Activated CD8-positive, alpha-beta memory T cell treated with anti-CD3 and anti-CD28 coated beads for 4 hours (primary cell): Measurements from ENCODE around the gene CA5A.

Source experiments
- DNase-seq, 2 donors: peaks; one replicate each; pipeline ENCODE4 v3.0.0-alpha.2; 2020; ENCODE audit warnings: low read depth in 2 of 2

Gene CA5A

DNA sequence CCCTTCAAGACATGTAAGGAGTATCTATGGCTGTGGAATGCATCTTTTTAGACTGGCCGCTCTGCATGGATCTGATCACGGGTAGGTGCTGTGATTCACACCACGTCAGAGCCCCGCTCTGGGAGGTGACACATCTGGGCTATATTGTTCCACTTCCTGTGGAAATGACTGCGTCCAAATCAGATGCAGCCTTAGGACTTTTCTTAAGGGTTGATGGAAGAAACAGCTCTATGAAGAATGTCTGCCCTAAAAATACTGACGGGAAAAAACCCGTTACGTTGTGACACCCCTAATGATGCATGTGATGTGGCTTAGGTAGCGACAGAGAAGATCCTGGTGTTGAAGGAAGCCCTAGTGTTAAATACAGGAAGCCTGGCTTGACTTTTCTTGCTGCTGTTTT lies 27.1 kb upstream of the CA5A start:
- peak; percentile 48 to 67 for DNase-seq

DNA sequence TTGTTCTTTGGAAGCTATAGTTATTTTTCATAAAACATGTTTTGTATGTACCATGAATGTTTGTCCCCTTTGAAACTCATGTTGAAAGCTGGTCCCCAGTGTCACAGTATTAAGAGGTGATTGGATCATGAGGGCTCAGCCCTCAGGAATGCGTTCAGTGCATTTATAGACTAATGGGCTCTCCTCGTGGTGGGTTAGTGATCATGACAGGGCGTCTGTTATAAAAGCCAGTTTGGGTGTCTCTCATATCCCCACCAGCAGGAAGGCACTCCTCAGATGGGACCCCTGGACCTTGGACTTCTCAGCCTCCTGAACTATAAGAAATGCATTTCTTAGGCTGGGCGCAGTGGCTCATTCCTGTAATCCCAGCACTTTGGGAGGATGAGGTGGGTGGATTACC lies 25.3 kb upstream of the CA5A start:
- no peak for DNase-seq

DNA sequence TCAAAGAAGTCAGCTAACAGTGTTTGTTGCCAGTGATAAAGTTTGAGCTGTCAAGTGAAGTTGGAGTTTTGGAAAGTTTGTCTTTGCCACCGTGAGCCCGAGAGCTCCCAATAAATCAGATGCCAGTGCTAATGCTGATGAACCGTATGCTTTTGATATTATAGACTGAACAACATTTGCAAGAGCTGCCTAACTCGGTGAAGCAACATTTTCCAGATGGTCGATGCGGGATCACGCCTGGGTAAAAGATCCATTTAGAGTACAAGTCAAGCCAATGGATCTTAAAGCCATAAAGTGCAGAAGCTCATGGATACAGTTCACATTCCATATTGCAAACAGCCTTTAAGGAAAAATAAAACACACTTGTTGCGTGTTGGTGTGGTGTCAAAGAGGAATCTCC lies 24.5 kb upstream of the CA5A start:
- no peak for DNase-seq

DNA sequence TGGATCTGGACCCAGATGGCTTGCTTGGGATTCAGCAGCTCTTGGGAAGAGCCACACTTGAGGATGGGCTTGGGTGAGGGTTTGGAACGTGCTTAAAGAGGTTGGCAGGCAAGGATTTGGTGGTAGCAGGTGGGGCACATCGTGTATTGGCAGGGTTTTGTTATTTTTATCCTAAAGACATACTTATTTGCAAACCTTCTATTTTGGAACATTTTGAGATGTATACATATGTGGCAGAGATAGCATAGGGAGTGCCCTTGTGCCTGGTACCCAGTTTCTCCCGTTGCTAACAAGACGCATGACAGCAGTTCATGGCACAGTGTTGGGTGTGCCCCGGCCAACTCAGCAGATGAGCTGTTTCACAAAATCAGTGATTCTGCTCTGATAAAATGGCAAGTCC lies 24.0 kb upstream of the CA5A start:
- DNase-seq = no peak

DNA sequence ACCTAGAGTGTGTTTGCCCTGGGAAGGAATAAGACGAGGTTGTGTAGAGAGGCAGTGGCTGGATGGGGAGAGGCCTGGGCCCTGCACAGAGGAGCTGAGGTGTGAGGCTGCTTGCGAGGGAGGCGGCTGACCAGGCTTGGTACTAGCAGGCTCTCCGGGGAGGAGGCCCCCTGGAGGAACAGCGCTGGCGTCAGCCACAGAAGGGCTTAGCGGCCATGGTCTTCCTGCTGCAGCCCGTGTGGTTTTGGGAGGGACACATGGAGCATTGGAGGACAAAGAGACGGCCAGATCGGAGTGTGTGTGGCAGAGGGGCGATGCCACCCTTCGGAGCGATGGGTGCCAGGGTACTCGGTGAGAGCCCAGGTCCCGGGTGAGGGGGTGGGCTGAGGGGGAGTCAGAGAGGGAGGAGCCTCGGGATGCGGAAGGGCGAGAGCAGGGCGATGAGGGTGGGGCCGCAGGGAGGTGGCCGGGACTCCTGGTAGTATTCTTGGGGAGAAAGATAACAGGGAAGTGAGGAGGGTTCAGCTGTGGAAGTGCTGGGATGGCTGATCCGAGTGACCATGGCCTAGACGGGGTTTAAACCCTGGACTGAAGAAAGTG lies 23.2 kb upstream of the CA5A start:
- DNase-seq = no peak

DNA sequence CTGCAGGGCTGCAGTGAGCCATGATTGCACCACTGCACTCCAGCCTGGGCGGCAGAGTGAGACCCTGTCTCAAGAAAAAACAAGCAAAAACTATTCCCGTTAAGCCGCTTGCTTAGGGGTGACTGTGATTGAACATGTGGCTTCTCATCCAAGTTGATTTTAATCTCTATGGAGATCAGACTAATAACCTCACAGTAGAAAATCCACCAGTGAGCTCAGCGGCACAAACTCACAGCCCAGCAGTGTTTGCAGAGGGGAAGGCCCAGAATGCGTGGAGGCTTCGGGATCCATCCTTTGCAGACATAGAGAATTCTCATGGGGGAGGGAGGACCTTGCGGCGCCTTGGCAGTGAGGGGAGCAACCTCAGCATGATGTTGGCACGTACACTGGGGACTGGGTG lies 22.3 kb upstream of the CA5A start:
- DNase-seq = no peak

DNA sequence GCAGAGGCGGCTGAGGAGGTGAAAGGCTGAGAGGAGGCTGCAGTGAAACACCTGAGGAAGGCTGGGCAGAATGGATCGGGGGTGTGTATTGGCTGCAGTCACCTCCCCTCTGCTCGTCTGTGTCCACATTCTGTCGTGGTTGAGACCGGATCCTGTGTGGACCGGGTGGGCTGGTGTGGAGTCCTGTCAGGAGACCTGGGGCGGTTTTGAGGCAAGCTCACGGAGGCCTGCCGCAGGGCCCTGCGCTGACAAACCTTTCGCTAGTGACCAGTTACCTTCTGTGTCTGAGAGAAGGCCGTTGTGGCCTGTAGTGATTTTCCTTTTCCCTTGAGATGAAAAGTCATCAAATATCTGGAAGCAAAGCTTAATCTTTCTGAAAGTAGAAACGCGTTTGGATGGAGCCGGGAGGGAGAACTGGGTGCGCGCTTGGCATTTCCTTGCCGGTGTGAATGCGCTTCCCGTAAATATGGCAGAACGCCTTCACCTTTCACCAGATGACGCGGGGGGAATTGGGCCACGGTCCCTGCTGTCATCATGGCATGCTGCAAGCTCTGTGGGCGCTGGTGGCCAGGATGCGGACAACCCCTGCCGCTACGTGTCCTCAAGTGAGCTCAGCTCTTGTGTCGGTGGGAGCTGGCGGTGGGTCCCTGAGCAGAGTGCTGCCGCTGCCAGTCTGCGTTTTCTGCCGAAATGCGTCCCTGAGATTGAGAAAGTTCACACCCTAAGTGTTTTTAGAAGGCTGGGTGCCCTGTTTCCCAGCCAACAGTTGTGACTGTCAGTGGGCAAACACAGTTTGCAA lies 21.2 kb upstream of the CA5A start:
- no peak for DNase-seq

DNA sequence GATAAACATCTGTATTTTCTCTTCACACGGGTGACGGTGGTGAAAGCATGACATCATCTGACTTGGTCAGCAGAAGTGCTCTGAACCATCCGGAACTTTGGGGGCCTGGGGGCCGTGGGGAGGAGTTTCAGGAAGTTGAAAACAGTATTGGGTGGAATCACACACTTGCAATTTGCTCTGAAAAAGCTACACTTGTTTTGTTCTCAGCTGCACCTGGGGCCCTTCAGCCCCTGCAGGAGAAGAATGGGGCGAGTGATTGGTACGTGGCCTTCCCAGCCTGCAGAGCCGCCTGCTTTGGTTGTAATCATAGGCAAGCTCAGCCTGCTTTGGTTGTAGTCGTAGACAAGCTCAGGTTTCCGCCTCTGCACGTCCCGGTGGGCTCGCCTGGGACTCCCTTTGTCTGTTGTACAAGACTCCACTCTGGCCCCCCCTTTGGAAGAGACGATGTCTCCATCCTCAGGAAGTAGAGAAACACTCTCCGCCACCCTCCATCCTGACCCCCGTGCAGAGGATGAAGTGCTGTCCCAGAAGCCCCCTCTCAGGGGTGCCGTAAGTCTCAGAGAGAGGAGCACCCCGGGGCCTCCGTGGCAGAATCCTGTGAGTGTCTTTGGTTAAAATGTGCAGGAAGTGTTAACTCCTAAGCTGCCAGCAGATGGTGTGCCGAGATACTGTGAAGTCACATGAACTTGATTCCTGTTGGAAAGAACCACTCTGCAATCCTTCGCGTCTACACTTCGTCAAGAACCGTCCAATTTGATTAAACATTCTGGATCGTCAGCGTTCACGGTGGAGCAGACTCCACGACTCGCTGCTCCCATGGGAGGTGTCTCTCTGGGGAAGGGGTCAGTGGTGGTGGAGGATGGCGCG lies 20.3 kb upstream of the CA5A start:
- DNase-seq = peak; percentile 38 to 51

DNA sequence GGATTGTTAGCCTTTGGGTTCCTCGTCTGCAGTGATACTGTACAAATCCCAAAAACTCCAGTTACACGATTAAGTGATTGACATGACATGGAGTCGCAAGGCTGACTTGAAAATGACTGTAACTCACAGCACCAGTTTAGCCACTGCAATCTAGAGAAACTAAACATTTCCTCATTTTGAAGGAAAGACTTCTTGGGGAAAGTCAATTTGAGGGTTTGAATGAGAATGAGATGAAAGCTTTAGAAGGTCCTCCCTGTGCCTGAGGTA lies 19.7 kb upstream of the CA5A start:
- DNase-seq = no peak

DNA sequence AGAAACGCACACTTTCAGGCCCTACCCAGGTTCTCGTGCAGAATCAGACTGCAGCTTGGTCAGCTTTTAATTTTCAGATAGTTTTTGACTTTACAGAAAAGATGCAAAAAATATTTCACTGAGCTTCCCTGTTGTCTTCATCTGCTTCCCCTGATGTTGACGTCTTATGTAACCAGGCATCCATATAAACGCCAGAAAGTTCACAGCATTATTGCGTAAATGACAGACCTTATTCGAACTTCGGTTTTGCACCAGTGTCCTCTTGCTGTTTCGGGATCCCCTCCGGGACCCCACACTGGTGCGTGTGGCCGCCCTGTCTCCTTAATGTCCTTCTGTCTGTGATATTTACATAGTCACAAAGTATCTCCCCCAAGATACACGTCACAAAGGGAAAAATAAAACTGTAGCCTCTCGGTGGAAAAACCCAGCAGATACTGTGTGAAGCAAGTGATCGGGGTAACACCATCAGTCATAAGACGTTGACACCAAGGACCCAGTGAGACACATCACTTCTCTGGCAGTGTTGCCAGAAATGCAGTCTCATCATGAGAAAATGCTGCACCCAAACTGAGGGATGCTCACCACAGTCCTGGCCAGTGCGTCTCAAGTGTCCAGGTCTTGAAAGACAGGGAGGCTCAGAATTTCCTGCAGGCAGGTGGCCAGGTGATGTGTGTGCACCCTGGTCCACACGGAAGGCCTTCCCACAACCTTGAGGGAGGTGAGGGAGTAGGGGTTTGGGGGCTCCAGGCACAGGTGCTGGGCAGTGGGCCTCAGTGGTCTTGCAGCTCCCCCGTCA lies 19.2 kb upstream of the CA5A start:
- no peak for DNase-seq

DNA sequence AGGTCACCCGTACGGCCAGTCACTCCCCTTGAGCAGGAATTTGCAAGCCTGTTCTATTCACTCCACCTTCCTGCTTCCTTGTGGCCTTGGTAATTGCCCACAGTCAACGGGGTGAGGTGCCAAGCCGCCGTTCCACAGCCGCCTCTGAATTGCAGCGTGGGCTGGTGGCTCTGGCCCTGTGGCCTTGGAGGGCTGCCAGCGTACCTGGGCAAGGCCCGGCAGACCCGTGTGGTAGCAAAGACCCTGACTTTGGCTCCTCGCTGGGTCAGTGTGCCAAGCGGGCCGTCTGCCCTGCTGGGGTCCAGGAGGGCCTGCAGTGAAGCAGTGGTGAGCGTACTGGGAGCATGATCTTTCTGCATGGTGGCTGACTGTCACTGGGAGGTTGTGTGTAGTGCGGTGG lies 18.5 kb upstream of the CA5A start:
- no peak for DNase-seq

DNA sequence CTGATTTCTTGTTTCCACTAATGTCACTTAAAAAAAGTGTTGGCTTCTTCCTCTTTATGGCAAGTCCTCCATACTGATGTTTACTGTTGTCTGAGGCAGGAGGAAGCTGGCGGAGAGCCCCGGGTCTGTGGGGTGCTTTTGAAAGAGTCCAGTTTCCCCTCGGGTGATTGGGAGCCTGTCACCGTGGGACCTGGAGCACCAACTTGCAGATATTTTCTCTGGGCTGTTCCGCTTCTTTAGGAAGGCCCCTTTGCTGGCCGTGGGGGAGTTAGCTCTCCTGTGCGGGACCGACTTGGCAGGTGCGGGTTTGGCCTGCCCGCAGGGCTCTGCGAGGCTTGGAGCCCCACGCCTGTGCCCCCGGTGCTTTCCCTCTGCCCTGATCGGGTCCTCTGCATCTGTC lies 18.0 kb upstream of the CA5A start:
- no peak for DNase-seq

DNA sequence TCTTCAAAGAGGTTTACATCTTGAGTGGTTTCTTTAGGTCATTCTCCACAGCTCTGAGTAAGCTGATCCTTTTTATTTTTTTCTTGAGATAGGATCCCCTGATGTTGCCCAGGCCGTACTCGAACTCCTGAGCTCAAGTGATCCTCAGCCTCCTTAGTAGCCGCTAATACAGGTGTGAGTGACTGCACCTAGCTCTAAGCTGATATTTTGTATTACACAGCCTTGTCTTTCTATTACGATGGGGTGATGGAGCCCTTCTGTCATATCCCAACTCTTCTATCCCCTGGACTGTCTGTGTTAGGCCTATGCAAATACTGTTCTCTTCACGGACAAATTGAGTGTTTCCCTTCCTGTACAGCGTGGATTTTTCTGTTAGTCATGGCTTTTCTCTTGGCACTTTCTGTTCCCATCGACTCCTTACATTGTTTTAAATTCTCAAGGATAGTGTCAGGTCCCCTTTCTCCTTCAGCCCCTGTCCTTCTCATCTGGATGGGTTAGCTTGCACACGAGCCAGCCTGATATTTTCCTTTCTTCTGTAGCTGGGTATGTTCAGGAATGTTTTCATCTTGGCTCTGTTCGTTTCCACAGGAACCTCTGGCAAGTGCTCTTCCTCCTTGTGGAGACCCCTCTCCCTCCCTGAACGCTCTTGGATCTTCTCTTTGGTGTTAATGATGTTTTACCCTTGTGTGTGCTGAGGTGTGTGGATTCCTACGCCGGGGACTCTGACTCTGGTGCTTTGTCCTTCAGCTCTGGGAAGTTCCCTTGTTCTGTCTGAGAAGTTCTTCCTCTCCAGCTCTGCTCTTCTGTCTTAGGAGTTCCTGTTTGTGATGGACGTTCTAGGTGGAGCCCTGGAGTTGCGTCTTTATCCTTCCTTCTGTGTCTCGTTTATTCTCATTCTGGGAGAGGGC lies 17.2 kb upstream of the CA5A start:
- DNase-seq = no peak

DNA sequence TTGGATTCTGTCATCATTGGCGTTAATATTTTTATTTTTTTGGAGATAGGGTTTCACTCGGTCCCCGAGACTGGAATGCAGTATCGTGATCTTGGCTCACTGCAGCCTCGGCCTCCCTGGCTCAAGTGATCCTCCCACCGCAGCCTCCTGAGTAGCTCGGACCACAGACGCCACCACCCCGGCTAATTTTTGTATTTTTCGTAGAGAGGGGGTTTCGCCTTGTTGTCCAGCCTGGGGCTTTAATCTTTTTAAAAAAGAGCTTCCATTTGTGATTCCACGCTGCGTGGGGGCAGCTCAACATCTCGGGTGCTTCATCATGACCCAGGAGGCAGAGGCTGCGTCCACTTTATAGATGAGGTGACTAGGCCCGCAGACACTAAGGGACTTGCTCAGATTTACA lies 16.4 kb upstream of the CA5A start:
- no peak for DNase-seq

DNA sequence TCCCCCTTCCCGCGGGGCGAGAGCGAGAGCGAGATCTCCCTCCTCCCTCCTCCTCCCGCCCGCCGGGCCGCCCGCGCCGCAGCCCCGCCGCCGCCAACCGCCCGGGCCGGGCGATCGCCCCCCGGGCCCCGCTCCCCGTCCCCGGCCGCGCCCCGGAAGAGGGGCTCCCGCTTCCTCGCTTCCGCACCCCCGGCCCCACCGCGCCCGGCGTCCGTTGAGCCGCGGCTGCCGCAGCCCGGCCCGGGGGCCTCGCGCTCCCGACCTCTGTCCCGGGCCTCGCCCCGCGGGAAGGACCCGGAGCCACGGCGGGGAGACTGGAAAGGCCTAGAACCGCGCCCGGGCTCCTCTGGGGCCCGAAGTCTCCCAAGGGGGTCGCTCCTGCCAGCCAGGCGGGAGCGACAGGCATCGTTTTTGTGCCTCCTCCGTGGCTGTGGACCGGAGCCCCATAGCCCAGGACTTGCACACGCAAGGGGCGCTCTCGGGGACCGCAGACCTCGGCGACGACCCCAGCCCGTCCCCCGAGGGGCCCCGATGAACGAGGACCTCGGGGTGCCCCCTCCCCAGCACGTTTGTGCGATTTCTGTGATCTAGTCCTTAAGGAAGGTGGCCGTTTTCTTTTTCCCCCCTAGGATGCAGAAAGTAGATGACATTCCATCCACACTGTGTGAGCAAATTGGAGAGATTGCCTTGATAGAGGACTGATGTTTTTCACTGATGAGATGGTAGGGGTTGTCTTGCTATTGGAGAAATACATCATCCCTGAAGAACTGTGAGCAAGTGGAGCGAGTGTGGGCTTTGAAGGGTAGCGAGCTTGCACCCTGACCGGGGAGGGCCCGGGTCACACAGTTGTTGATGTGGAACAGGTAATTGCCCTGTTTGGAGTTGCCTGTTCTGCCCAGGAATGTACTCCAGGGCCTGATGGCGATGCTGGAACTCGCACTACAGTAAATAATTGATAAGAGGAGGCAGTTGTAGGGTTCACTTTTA lies 15.5 kb upstream of the CA5A start:
- no peak for DNase-seq

DNA sequence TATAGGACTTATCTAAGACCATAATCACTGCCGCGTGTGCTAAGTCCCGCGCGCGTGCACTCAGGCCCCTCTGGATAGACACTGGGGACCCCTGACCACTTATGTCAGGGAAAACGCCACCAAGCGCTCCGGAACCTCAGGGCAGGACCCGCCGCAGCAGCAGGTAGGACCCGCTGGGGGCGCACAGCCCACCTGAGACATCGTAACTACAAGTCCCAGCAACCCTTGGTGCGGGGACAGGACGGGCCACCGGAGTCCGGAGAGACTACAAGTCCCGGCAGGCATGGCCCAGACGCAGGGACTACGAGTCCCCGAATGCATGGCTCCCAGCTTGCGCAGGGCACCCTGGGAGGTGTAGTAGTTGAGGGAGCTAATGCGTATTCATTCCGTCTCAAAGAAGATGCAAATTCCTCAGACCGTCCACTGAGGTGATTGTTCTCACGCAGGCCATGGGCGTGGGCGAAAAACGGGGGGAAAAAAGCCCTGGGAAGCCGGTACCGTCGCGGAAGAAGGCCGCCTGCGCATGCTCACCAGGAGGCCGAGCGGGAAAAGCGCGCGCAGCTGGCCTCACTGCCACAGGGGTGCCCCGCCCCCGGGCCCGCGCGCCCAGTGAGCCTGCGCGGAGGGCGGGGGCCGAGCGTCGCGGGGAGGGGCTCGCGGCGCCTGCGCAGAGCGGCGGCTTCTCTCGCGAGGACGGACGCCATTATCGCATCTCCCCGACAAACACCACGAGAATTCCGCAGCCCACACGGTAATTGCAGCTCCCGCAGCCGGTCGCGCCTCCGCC lies 14.6 kb upstream of the CA5A start, which contains the start of gene BANP:
Gene BANP (plus strand): TSS at position 670 of the 787 bp plus-strand sequence. CDS start 23,682 bp downstream, outside the sequence.
- DNase-seq = peak; percentile 90 to 99

DNA sequence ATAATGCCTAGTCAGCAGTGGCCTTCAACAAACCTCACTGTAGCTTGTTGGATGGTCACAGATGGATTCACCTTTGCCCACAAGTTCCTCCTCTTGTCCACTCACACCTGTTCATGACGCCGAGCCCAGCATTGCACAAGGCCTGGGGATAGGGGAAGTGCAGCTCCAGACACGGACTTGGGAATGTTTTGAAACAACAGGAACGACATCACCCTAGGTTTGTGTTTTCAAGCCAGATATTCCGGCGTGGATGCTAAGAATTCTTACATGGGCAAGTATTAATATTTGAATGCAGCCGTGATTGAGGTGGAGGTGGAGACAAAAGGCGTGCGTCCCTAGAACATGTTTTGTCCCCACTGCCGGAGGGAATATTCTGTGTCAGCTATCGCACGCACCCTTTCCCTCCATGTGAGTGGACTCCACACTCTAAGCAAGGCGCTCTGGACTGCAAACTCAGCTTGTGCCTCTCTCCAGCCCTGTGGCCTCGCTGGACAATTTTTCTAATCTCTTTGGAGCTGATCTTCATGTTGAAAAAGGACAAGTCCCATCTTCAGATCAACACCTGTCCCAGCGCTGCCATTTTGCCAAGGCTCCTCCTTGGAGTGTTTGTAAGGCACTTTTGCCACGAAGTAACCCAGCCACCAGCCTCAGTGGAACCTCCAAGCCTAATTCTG lies 12.9 kb upstream of the CA5A start:
- DNase-seq = no peak

DNA sequence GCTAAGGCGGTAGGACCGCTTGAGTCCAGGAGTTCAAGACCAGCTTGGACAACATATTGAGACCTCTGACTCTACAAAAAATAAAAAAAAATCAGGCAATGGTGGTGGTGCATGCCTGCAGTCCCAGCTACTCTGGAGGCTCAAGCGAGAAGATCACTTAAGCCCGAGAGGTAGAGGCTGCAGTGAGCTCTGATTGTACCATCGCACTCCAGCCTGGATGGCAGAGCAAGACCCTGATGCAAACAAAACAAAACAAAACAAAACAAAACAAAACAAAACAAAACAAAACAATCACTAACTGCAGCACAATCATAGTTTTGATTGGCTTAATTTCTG lies 12.4 kb upstream of the CA5A start:
- no peak for DNase-seq
